ENCODE data around the gene HM13. TPM values are rescaled to one million over a fixed set of nuclear protein-coding genes. Genes with fewer than 3 reads are reported as not detected.
A peak's percentile ranks its signal among the peaks of the same experiment; 100 is the strongest.

Gene HM13
- total RNA-seq, 4 donors from 2014 or later: 38.4 to 86.0 (median 63.4) TPM

DNA sequence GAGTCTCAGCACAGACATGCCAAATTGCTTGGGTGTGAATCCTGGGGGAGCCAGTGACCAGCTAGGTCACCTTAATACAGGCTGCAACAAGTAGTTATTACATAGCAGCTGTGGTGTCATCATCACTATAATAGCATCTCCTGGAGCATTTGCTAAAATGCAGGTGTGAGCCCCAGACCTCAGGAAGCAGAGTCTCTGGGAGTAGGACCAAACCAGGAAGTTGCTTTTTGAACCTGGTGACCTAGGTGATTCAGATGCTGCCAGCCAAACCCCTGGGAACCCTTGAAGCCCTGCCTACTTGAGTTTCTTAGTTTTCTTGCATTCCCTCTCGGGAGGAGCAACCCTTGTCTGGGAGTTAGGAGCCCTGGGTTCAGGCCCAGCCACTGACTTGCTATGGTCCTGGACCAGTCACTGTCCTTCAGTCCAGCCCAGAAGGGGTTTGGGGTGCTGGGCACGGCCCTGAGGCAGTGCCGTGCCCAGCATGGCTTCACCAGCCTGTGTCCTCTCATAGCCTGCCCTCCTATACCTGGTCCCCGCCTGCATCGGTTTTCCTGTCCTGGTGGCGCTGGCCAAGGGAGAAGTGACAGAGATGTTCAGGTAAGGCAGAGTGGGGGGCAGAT, 51.6 kb downstream of the HM13 start:
- peaks cover 5 to 50% (median 20%) of the 10 kb centered on the region in 4 donors for H3K4me1 ChIP-seq
- H3K4me3 ChIP-seq: no peak overlapping the region
- no peaks in the 10 kb centered on the region for H3K9me3 ChIP-seq
- H3K27me3 ChIP-seq: no peaks in the 10 kb centered on the region
- in situ Hi-C loops (cut with MboI; ENCODE audit: low pct_ligation_motif_present in 1 of 4, low pct_unique_long_range_greater_than_20kb in 1 of 4, low sequenced_read_pairs in 3 of 4) (loop anchor here in 2 of 4 donors (10.0 to 25.0 kb wide), 2 partner anchors 49 to 171 kb away; partner anchors contain the start of gene TPX2 (in 1 of the 2)), intact Hi-C loops (cut with DNase I; ENCODE audit: low total_unique reads) (no loop called here)
- peak; percentile 27 for DNase-seq
- H3K27ac ChIP-seq: peak overlapping the region; percentile 31 to 65 (median 43)
- WGBS, 2 donors (ENCODE audit: low coverage in 1 of 2): 86% methylated on average over 5 of the region's 6 CpGs; no CpG with 5 or more reads in 1 of the 2 donors
- H3K36me3 ChIP-seq: peaks cover 0 to 20% (median 3%) of the 10 kb centered on the region in 4 donors
- TF ChIP-seq POLR2AphosphoS5 (IDR thresholded peaks at IDR 0.05) (no peak), POLR2A (IDR thresholded peaks at IDR 0.05) (no peak), EP300 (IDR thresholded peaks at IDR 0.05; ENCODE audit: low read depth) (no peak), CTCF (IDR thresholded peaks at IDR 0.05) (no peak)

- Histone ChIP-seq H3K9me3 (no peaks in the 10 kb centered on the region), H3K36me3 (peaks cover 0 to 20% (median 3%) of the 10 kb centered on the region in 4 donors), H3K4me1 (peaks cover 5 to 51% (median 19%) of the 10 kb centered on the region in 4 donors), H3K27me3 (no peaks in the 10 kb centered on the region), H3K4me3 (no peak overlapping the region), H3K27ac (peak overlapping the region; percentile 31 to 65 (median 43))
- in situ Hi-C loops (cut with MboI; ENCODE audit: low pct_ligation_motif_present in 1 of 4, low pct_unique_long_range_greater_than_20kb in 1 of 4, low sequenced_read_pairs in 3 of 4): loop anchor here in 2 of 4 donors (10.0 to 25.0 kb wide), 2 partner anchors 49 to 171 kb away; partner anchors contain the start of gene TPX2 (in 1 of the 2)
- WGBS, 2 donors (ENCODE audit: low coverage in 1 of 2): 100% methylated on average over 1 of the region's 1 CpG; no CpG with 5 or more reads in 1 of the 2 donors
- no peak for TF ChIP-seq EP300 (IDR thresholded peaks at IDR 0.05; ENCODE audit: low read depth)
- no peak for TF ChIP-seq CTCF (IDR thresholded peaks at IDR 0.05)
- no peak for TF ChIP-seq POLR2AphosphoS5 (IDR thresholded peaks at IDR 0.05)
- TF ChIP-seq POLR2A (IDR thresholded peaks at IDR 0.05): no peak
- intact Hi-C loops (cut with DNase I; ENCODE audit: low total_unique reads): no loop called here
- no peak for DNase-seq
Measured at GRCh38 chr20:31566319-31566657, 52.0 kb downstream of the HM13 start.

DNA sequence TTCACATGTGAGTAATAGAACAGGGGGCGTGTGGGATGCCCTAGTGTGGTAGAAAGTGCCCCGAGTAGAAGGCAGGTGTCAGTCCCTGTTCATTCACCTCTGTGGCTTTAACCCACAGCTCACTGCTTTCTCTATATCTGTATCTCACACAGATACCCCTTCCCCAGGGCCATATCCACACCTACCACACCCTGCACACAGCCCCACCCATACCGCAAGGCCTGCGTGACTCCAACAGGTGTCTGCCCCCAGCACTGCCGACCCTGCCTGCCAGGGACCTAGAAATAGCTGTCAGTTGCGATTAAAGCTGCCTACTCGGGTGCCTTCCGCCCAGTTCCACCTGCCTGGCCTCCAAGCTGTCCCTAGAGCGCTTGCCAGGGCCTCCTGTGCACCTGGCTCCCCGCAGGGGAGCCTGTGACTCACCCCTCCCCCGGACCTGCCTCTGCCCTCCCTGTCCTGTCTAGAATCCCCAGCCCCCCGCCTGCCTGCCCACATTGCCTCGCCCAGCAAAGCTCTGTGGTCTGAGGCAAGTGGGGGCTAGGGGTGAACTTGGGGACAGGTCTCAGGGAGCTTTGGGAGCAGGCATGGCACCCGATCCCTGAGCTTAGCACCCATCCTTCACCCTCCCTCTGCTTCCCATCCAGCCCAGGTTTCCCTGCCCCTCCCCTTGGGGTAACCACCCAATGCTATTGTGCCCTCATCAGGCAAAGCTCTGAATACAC, 52.6 kb downstream of the HM13 start:
- in situ Hi-C loops (cut with MboI; ENCODE audit: low pct_ligation_motif_present in 1 of 4, low pct_unique_long_range_greater_than_20kb in 1 of 4, low sequenced_read_pairs in 3 of 4): loop anchor here in 2 of 4 donors (10.0 to 25.0 kb wide), 2 partner anchors 48 to 170 kb away; partner anchors contain the start of gene TPX2 (in 1 of the 2)

GRCh38 chr20:31567380-31567720, 53.1 kb downstream of the HM13 start:
- intact Hi-C loops (cut with DNase I; ENCODE audit: low total_unique reads) (no loop called here), in situ Hi-C loops (cut with MboI; ENCODE audit: low pct_ligation_motif_present in 1 of 4, low pct_unique_long_range_greater_than_20kb in 1 of 4, low sequenced_read_pairs in 3 of 4) (loop anchor here in 2 of 4 donors (10.0 to 25.0 kb wide), 2 partner anchors 47 to 170 kb away; partner anchors contain the start of gene TPX2 (in 1 of the 2))
- H3K9me3 ChIP-seq: no peaks in the 10 kb centered on the region
- H3K36me3 ChIP-seq: peaks cover 0 to 11% (median 3%) of the 10 kb centered on the region in 4 donors
- peaks cover 8 to 54% (median 24%) of the 10 kb centered on the region in 4 donors for H3K4me1 ChIP-seq
- no peak overlapping the region for H3K4me3 ChIP-seq
- H3K27ac ChIP-seq: peak overlapping the region in 3 of 4 donors; percentile 32 to 65 (median 54)
- H3K27me3 ChIP-seq: no peaks in the 10 kb centered on the region
- DNase-seq: no peak
- no peak for TF ChIP-seq POLR2A (IDR thresholded peaks at IDR 0.05)
- no peak for TF ChIP-seq CTCF (IDR thresholded peaks at IDR 0.05)

More for the DNA sequence above, 52.6 kb downstream of the HM13 start:
- H3K4me1 ChIP-seq: peaks cover 5 to 53% (median 19%) of the 10 kb centered on the region in 4 donors
- DNase-seq: peak; percentile 44
- intact Hi-C loops (cut with DNase I; ENCODE audit: low total_unique reads): no loop called here
- 16 to 31% methylated on average over 5 to 10 of the region's 14 CpGs for WGBS, 2 donors (ENCODE audit: low coverage in 1 of 2)
- no peaks in the 10 kb centered on the region for H3K27me3 ChIP-seq
- peaks cover 0 to 16% (median 3%) of the 10 kb centered on the region in 4 donors for H3K36me3 ChIP-seq
- TF ChIP-seq EP300 (IDR thresholded peaks at IDR 0.05; ENCODE audit: low read depth) (no peak), POLR2AphosphoS5 (IDR thresholded peaks at IDR 0.05) (no peak), POLR2A (IDR thresholded peaks at IDR 0.05) (no peak)
- H3K9me3 ChIP-seq: no peaks in the 10 kb centered on the region
- H3K4me3 ChIP-seq: no peak overlapping the region
- H3K27ac ChIP-seq: peak overlapping the region; percentile 31 to 65 (median 43)

All from transverse colon (tissue), 4 donors.